GM19043 (cell line): ENCODE measurements around the gene CPEB4.

ENCODE experiments used
- ATAC-seq: cut with Tn5 transposase; IDR thresholded peaks from one replicate; pipeline ENCODE4 v1.9.1; 2021; ENCODE audit warnings: low read depth; ENCODE audit not compliant: unreplicated experiment

The CPEB4 gene

GRCh38 chr5:173940269-173940668 is 52.1 kb downstream of the CPEB4 start:
- no peak for ATAC-seq

GRCh38 chr5:173941102-173941501 is 53.0 kb downstream of the CPEB4 start:
- no peak for ATAC-seq

GRCh38 chr5:173941758-173942401 is 53.7 kb downstream of the CPEB4 start:
- no peak for ATAC-seq

GRCh38 chr5:173944511-173944910 is 56.4 kb downstream of the CPEB4 start:
- no peak for ATAC-seq

GRCh38 chr5:173945160-173945559 is 57.0 kb downstream of the CPEB4 start:
- no peak for ATAC-seq

GRCh38 chr5:173946323-173946722 is 58.2 kb downstream of the CPEB4 start:
- ATAC-seq = no peak

GRCh38 chr5:173950829-173951228 is 62.7 kb downstream of the CPEB4 start:
- ATAC-seq = no peak

- ATAC-seq = no peak
Measured at GRCh38 chr5:173953528-173954090, 65.5 kb downstream of the CPEB4 start.

GRCh38 chr5:173954671-173955521 is 66.7 kb downstream of the CPEB4 start:
- ATAC-seq = no peak

- ATAC-seq = no peak
Measured at GRCh38 chr5:173960986-173961385, 72.8 kb downstream of the CPEB4 start.

- no peak for ATAC-seq
Measured at GRCh38 chr5:173961418-173961817, 73.3 kb downstream of the CPEB4 start.

GRCh38 chr5:173962436-173962972 is 74.4 kb downstream of the CPEB4 start:
- no peak for ATAC-seq

GRCh38 chr5:173963182-173963838 is 75.2 kb downstream of the CPEB4 start:
- no peak for ATAC-seq

GRCh38 chr5:173963867-173964441 is 75.8 kb downstream of the CPEB4 start:
- ATAC-seq = no peak

GRCh38 chr5:173964506-173964905 is 76.4 kb downstream of the CPEB4 start:
- no peak for ATAC-seq

GRCh38 chr5:173967241-173967640 is 79.1 kb downstream of the CPEB4 start:
- no peak for ATAC-seq

GRCh38 chr5:173968154-173968797 is 80.1 kb downstream of the CPEB4 start:
- no peak for ATAC-seq

GRCh38 chr5:173969167-173970049 is 81.3 kb downstream of the CPEB4 start:
- no peak for ATAC-seq
